Adrenal gland (tissue), 12 donors: ENCODE results near the gene SEC16B. TPM values are rescaled to one million over a fixed set of nuclear protein-coding genes. Genes with fewer than 3 reads are reported as not detected.

Experiments used
- DNase-seq, 7 donors: peaks; one replicate each; pipeline ENCODE4 v3.0.0-alpha.2; 2019 to 2020
- H3K27ac ChIP-seq, 5 donors: fragments of 200-600 bp; sonication (generic) in 4 of 5; 1 replicate in 3 of 5; 2 replicates in 2 of 5; pipeline versions ENCODE4 v1.5.1 to v1.8.0; 2016 to 2020; ENCODE audit warnings: mild to moderate bottlenecking in 1 of 5
- H3K27me3 ChIP-seq: fragments of 200-600 bp; 2 replicates; pipeline ENCODE4 v1.8.0; 2021
- H3K36me3 ChIP-seq, 2 donors: fragments of 200-600 bp; replicated peaks in 1 of 2; 1 replicate in 1 of 2; 2 replicates in 1 of 2; pipeline versions ENCODE4 v1.5.1 to v1.8.0; 2018 to 2022
- H3K4me1 ChIP-seq, 2 donors: fragments of 200-600 bp; replicated peaks in 1 of 2; 1 replicate in 1 of 2; 2 replicates in 1 of 2; pipeline versions ENCODE4 v1.5.1 to v1.8.0; 2018 to 2021
- H3K4me3 ChIP-seq, 4 donors: fragments of 200-600 bp; sonication (generic) in 3 of 4; one replicate each; pipeline ENCODE4 v1.5.1; 2016 to 2018
- H3K9me3 ChIP-seq, 3 donors: fragments of 200-600 bp; sonication (generic) in 1 of 3; replicated peaks in 1 of 3; 1 replicate in 2 of 3; 2 replicates in 1 of 3; pipeline versions ENCODE4 v1.5.1 to v1.8.0; 2016 to 2021
- POLR2A ChIP-seq, 2 donors: fragments of 450-650 bp; IDR thresholded peaks; one replicate each; pipeline ENCODE4 v1.6.1; 2017; ENCODE audit warnings: antibody characterized with exemption in 2 of 2, mild to moderate bottlenecking in 2 of 2, moderate library complexity in 1 of 2
- WGBS, 4 donors: extraction: QIAGEN DNeasy Blood & Tissue Kit in 2 of 4; methylation state at CpG; one replicate each; pipeline versions ENCODE4 v1.1.5 to v1.1.7; 2013 to 2017; 5-methylcytosine and 5-hydroxymethylcytosine counted together
- intact Hi-C, 2 donors: fragments of 100-400 bp; cut with DNase I; formaldehyde crosslinking; loops; one replicate each; pipeline versions ENCODE4 v1.14.1 to v1.15.0; 2022 to 2023
- polyA plus RNA-seq, 3 donors: library from polyadenylated mRNA; stranded (reverse); fragments of 200-250 nt in 2 of 3; fragments of 350-450 nt in 1 of 3; fragmentation: Illumina TruSeq in 1 of 3; extraction: RNeasy Lipid Tissue Mini Kit (QIAGEN cat#74804) in 1 of 3; gene quantifications; one replicate each; pipeline ENCODE4 v1.2.3, GENCODE V29; 2013 to 2014
- total RNA-seq, 9 donors: library from RNA; depleted of rRNA in 4 of 9; stranded (reverse); fragments of >200 nt in 4 of 9; fragments of 120-200 nt in 1 of 9; fragmentation: NEBNext Ultra II Directional in 1 of 9; extraction: Animal tissue kit (Norgen Biotek cat#: 25700) in 1 of 9; gene quantifications; one replicate each; pipeline versions ENCODE4 v1.1.0 to v1.2.4, GENCODE V29; 2013 to 2023
- TF ChIP-seq, protein P1 (sequence below), 6 experiments: fragments of 450-650 bp in 4 of 6; fragments of 200-600 bp in 2 of 6; sonication (generic) in 1 of 6; IDR thresholded peaks; 1 replicate in 5 of 6; 2 replicates in 1 of 6; pipeline versions ENCODE4 v1.5.1 to v1.8.0; 2016 to 2021; ENCODE audit warnings: antibody characterized with exemption in 6 of 6, mild to moderate bottlenecking in 2 of 6, moderate library complexity in 1 of 6
- donor health status: healthy with polysubstance abuse.
- donor health status: Bipolar disorder and iron deficiency.
- donor health status: DM: yes; HTN: yes; CAD: no.
- donor health status: DM: no; HTN: no; CAD: no.
- donor health status: DM: no; HTN: no; CAD: no.
- donor health status: DM: yes; HTN: yes; CAD: no.

Gene SEC16B
- total and polyA plus RNA-seq, 12 donors = 0.87 to 64.5 (median 6.5) TPM

- H3K36me3 ChIP-seq = no peaks in the 10 kb centered on the region
- TF ChIP-seq, protein P1, sequence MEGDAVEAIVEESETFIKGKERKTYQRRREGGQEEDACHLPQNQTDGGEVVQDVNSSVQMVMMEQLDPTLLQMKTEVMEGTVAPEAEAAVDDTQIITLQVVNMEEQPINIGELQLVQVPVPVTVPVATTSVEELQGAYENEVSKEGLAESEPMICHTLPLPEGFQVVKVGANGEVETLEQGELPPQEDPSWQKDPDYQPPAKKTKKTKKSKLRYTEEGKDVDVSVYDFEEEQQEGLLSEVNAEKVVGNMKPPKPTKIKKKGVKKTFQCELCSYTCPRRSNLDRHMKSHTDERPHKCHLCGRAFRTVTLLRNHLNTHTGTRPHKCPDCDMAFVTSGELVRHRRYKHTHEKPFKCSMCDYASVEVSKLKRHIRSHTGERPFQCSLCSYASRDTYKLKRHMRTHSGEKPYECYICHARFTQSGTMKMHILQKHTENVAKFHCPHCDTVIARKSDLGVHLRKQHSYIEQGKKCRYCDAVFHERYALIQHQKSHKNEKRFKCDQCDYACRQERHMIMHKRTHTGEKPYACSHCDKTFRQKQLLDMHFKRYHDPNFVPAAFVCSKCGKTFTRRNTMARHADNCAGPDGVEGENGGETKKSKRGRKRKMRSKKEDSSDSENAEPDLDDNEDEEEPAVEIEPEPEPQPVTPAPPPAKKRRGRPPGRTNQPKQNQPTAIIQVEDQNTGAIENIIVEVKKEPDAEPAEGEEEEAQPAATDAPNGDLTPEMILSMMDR (IDR thresholded peaks at IDR 0.05) = no peak
- no peak for TF ChIP-seq POLR2A (IDR thresholded peaks at IDR 0.05)
- no peak for DNase-seq
- H3K4me3 ChIP-seq = no peak overlapping the region
- no peaks in the 10 kb centered on the region for H3K4me1 ChIP-seq
- no peaks in the 10 kb centered on the region for H3K27me3 ChIP-seq
- H3K27ac ChIP-seq = no peak overlapping the region
- no peaks in the 10 kb centered on the region for H3K9me3 ChIP-seq
- intact Hi-C loops = no loop called here
- WGBS, 4 donors = 92 to 96% (median 94%) methylated on average over 4 of the region's 4 CpGs
Observed at GRCh38 chr1:178006043-178006442, 36.2 kb upstream of the SEC16B start.

- TF ChIP-seq, protein P1 (IDR thresholded peaks at IDR 0.05) = no peak
- no peak for TF ChIP-seq POLR2A (IDR thresholded peaks at IDR 0.05)
- no peaks in the 10 kb centered on the region for H3K36me3 ChIP-seq
- no peak for DNase-seq
- H3K4me3 ChIP-seq = no peak overlapping the region
- H3K27ac ChIP-seq = no peak overlapping the region
- intact Hi-C loops = no loop called here
- H3K4me1 ChIP-seq = no peaks in the 10 kb centered on the region
- H3K9me3 ChIP-seq = no peaks in the 10 kb centered on the region
- H3K27me3 ChIP-seq = no peaks in the 10 kb centered on the region
- 81 to 85% (median 84%) methylated on average over 5 of the region's 5 CpGs for WGBS, 4 donors
Observed at GRCh38 chr1:178005450-178005849, 35.6 kb upstream of the SEC16B start.

GRCh38 chr1:178004926-178005391 lies 35.1 kb upstream of the SEC16B start:
- intact Hi-C loops = no loop called here
- Histone ChIP-seq H3K27me3 (no peaks in the 10 kb centered on the region), H3K4me1 (no peaks in the 10 kb centered on the region), H3K4me3 (no peak overlapping the region), H3K27ac (no peak overlapping the region), H3K36me3 (no peaks in the 10 kb centered on the region), H3K9me3 (no peaks in the 10 kb centered on the region)
- no peak for TF ChIP-seq POLR2A (IDR thresholded peaks at IDR 0.05)
- TF ChIP-seq, protein P1 (IDR thresholded peaks at IDR 0.05) = no peak
- WGBS, 4 donors = 67 to 77% (median 70%) methylated on average over 6 of the region's 6 CpGs
- DNase-seq = no peak

DNA sequence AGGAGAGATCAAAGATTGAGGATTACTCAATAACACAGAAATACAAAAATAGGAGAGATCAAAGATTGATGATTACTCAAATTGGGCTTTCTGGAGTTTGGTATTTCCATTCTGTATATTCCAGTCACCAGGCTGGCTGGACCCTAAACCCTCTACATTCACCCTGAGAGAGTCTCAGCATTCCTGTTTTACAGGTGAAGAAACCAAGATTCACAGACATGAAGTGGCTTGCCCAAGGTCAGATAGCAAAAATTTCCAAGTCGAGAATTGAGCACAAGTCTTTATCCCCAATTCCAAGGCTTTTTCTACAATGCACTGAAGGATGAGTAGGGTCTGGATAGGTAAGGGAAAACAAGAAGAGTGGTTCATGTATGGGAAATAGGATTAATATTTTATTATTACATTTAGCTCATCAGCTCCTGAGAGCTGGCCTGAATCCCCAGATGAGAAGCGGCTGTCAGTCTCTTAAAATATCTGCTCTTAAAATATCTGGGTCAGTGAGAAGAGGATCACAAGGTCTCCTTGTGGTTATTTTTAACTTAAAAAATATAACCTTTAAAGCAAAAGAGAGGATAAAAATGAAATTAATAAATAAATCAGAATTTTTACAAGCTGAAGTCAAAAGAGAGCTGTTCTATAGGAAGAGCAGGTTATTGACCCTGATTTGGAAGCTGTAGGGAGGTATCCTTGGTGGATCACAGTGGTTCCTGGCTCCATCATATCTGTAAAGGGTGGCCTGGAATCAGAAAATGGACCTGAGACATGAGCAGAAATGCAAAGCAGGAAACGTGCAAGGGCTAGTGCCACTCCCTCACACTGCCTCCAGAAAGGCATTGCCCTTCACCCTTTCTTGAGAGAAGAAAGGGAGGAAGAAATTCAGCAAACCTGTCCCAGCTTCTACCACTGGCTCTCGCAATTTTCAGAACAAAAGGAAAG lies 29.1 kb upstream of the SEC16B start:
- Histone ChIP-seq H3K36me3 (no peaks in the 10 kb centered on the region), H3K9me3 (no peaks in the 10 kb centered on the region), H3K4me3 (no peak overlapping the region), H3K4me1 (no peaks in the 10 kb centered on the region), H3K27ac (no peak overlapping the region), H3K27me3 (no peaks in the 10 kb centered on the region)
- intact Hi-C loops = no loop called here
- no peak for TF ChIP-seq POLR2A (IDR thresholded peaks at IDR 0.05)
- TF ChIP-seq, protein P1 (IDR thresholded peaks at IDR 0.05) = no peak
- no peak for DNase-seq
- WGBS, 4 donors = 61 to 69% (median 64%) methylated on average over 4 of the region's 4 CpGs
